GM12878 (cell line): Measurements from ENCODE around the gene LMBR1. TPM values are rescaled to one million over a fixed set of nuclear protein-coding genes. Genes with fewer than 3 reads are reported as not detected.
A peak's percentile ranks its signal among the peaks of the same experiment; 100 is the strongest.

Experiments used
- ATAC-seq: fragments of 200-7000 bp; cut with Tn5 transposase; 3 replicates; pipeline ENCODE4 v1.9.1; 2020; ENCODE audit warnings: mild to moderate bottlenecking, moderate library complexity
- BruUV-seq: library from RNA; stranded (reverse); fragments of 400-500 nt; replicated peaks from 2 replicates; lab custom pipeline; 2021; lab: Mats Ljungman, UMichigan
- CTCF ChIA-PET: fragments of 300-600 bp; sonication (Branson Sonifier 250); formaldehyde crosslinking; extraction: SDS; loops from one replicate; lab custom pipeline; 2021; ENCODE audit warnings: inconsistent platforms; lab: Yijun Ruan, JAX
- POLR2A ChIA-PET: fragments of 350-600 bp; formaldehyde crosslinking; extraction: SDS; loops from one replicate; lab custom pipeline; 2021; ENCODE audit warnings: inconsistent platforms; lab: Charles Lee
- RAD21 ChIA-PET: fragments of 300-600 bp; sonication (Branson Sonifier 250); formaldehyde crosslinking; loops from one replicate; lab custom pipeline; 2023; ENCODE audit warnings: antibody characterized with exemption; ENCODE audit not compliant: unreplicated experiment; lab: Charles Lee
- SMC1A ChIA-PET: fragments of 300-600 bp; sonication (Branson Sonifier 250); formaldehyde crosslinking; loops from one replicate; lab custom pipeline; 2023; ENCODE audit not compliant: unreplicated experiment, uncharacterized antibody; lab: Charles Lee
- DNase-seq: peaks from one replicate; pipeline ENCODE4 v3.0.0-alpha.2; 2011; ENCODE audit warnings: low read depth, low spot score
- FAIRE-seq: peaks from 3 replicates; lab custom pipeline; 2011; peaks lifted over from hg19 to GRCh38; lab: Jason Lieb, UNC
- H2AFZ ChIP-seq: 2 replicates; pipeline ENCODE4 v1.6.0; 2011; ENCODE audit warnings: low read depth, low read length, control low read depth; ENCODE audit not compliant: control insufficient read depth
- H3K27ac ChIP-seq: 2 replicates; pipeline ENCODE4 v1.5.1; 2011; ENCODE audit warnings: control low read depth; ENCODE audit not compliant: control insufficient read depth, insufficient read depth
- H3K27me3 ChIP-seq, 2 experiments: replicated peaks in 1 of 2; 2 replicates each; pipeline versions ENCODE4 v1.6.0 to v1.6.1; 2011; ENCODE audit warnings: low read length in 1 of 2; ENCODE audit not compliant: control insufficient read depth in 2 of 2, insufficient read depth in 2 of 2
- H3K36me3 ChIP-seq, 2 experiments: 2 replicates each; pipeline ENCODE4 v1.5.1; 2011; ENCODE audit warnings: low read length in 1 of 2; ENCODE audit not compliant: control insufficient read depth in 2 of 2, insufficient read depth in 2 of 2
- H3K4me1 ChIP-seq: 2 replicates; pipeline ENCODE4 v1.6.1; 2011; ENCODE audit warnings: mild to moderate bottlenecking, low read length, moderate library complexity, mixed read lengths; ENCODE audit not compliant: control insufficient read depth, insufficient read depth
- H3K4me2 ChIP-seq: 2 replicates; pipeline ENCODE4 v1.6.0; 2011; ENCODE audit warnings: control low read depth; ENCODE audit not compliant: control insufficient read depth, insufficient read depth
- H3K4me3 ChIP-seq: fragments of 200-600 bp; sonication (generic); 2 replicates; pipeline ENCODE4 v1.5.1; 2016
- H3K79me2 ChIP-seq: 2 replicates; pipeline ENCODE4 v1.6.0; 2011; ENCODE audit warnings: low read length; ENCODE audit not compliant: control insufficient read depth, insufficient read depth
- H3K9ac ChIP-seq: 2 replicates; pipeline ENCODE4 v1.8.0; 2011; ENCODE audit warnings: low read length, control low read depth, mixed read lengths; ENCODE audit not compliant: control insufficient read depth, insufficient read depth
- H3K9me3 ChIP-seq: replicated peaks from 3 replicates; pipeline ENCODE4 v1.5.1; 2011; ENCODE audit warnings: mild to moderate bottlenecking, low read length; ENCODE audit not compliant: control insufficient read depth, insufficient read depth
- H4K20me1 ChIP-seq: 2 replicates; pipeline ENCODE4 v1.6.0; 2011; ENCODE audit not compliant: control insufficient read depth, insufficient read depth
- CBX3 ChIP-seq: fragments of 200-600 bp; sonication (generic); IDR thresholded peaks from 2 replicates; pipeline ENCODE4 v1.6.1; 2016; ENCODE audit warnings: low read depth, borderline replicate concordance
- EED ChIP-seq: sonication (generic); IDR thresholded peaks from 2 replicates; pipeline ENCODE4 v1.6.1; 2016; ENCODE audit warnings: antibody characterized with exemption, low read depth
- HDAC6 ChIP-seq: fragments of 200-600 bp; sonication (generic); IDR thresholded peaks from one replicate; pipeline ENCODE4 v1.8.0; 2017; ENCODE audit warnings: antibody characterized with exemption; ENCODE audit not compliant: unreplicated experiment
- IKZF1 ChIP-seq: fragments of 450-650 bp; conservative IDR thresholded peaks from 2 replicates; pipeline ENCODE4 v1.6.1; 2017; ENCODE audit warnings: antibody characterized with exemption, mild to moderate bottlenecking
- IKZF2 ChIP-seq, 2 experiments: fragments of 450-650 bp; IDR thresholded peaks; 2 replicates each; pipeline ENCODE4 v1.6.1; 2017; ENCODE audit warnings: mild to moderate bottlenecking in 2 of 2, moderate library complexity in 2 of 2
- JUNB ChIP-seq: IDR thresholded peaks from 2 replicates; pipeline ENCODE4 v1.6.1; 2016; ENCODE audit warnings: antibody characterized with exemption, mild to moderate bottlenecking
- MAX ChIP-seq: IDR thresholded peaks from 2 replicates; pipeline ENCODE4 v1.6.1; 2012; ENCODE audit warnings: low read depth, low read length, improper control_type of control experiment
- RB1 ChIP-seq: fragments of 450-650 bp; formaldehyde crosslinking; IDR thresholded peaks from 2 replicates; pipeline ENCODE4 v1.6.1; 2017; ENCODE audit warnings: mild to moderate bottlenecking, borderline replicate concordance
- RCOR1 ChIP-seq: conservative IDR thresholded peaks from 2 replicates; pipeline ENCODE4 v1.6.1; 2012; ENCODE audit warnings: low read depth, low read length, improper control_type of control experiment
- RELB ChIP-seq: fragments of 450-650 bp; IDR thresholded peaks from 2 replicates; pipeline ENCODE4 v1.6.1; 2017; ENCODE audit warnings: low read depth, mild to moderate bottlenecking, moderate library complexity
- RUNX3 ChIP-seq: IDR thresholded peaks from 2 replicates; pipeline ENCODE4 v1.6.1; 2012; ENCODE audit warnings: low read length, inconsistent platforms
- YY1 ChIP-seq: IDR thresholded peaks from 2 replicates; pipeline ENCODE4 v1.6.1; 2011; ENCODE audit warnings: low read depth, mild to moderate bottlenecking, low read length
- ZNF384 ChIP-seq: IDR thresholded peaks from 2 replicates; pipeline ENCODE4 v1.6.1; 2012; ENCODE audit warnings: low read depth, mild to moderate bottlenecking, low read length, improper control_type of control experiment, borderline replicate concordance
- WGBS: methylation state at CpG from one replicate; pipeline ENCODE4 v1.1.6; 2016; ENCODE audit warnings: low lambda C conversion rate; ENCODE audit not compliant: insufficient replicate concordance, insufficient coverage; ENCODE audit errors: missing lambda C conversion rate; 5-methylcytosine and 5-hydroxymethylcytosine counted together
- in situ Hi-C: fragments of 300-500 bp; cut with MboI; formaldehyde crosslinking; loops from 9 replicates; pipeline ENCODE4 v1.14.3; 2018; ENCODE audit warnings: mixed read lengths
- intact Hi-C: fragments of 100-400 bp; cut with micrococcal nuclease; formaldehyde crosslinking; loops from one replicate; pipeline ENCODE4 v1.14.2; 2022; ENCODE audit not compliant: unreplicated experiment
- polyA plus RNA-seq, 11 experiments: library from polyadenylated mRNA; depleted of rRNA in 4 of 11; unstranded in 6 of 11; stranded (reverse) in 5 of 11; fragments of >200 nt; fragmentation: Nextera tagmentation in 4 of 11; fragmentation: Illumina TruSeq in 1 of 11; extraction: Ambion mirVana in 4 of 11; extraction: Trizol in 1 of 11; gene quantifications; 1 replicate in 1 of 11; 2 replicates in 10 of 11; pipeline versions ENCODE4 v1.2.1 to v1.2.3, GENCODE V29; 2011 to 2016; ENCODE audit warnings: inconsistent platforms in 2 of 11, missing spikeins in 2 of 11, low read depth in 1 of 11
- total RNA-seq, 4 experiments: library from RNA; depleted of rRNA in 3 of 4; stranded (reverse); fragments of >200 nt in 3 of 4; fragmentation: Illumina TruSeq in 1 of 4; extraction: Trizol in 1 of 4; gene quantifications; 2 replicates each; pipeline versions ENCODE4 v1.2.1 to v1.2.3, GENCODE V29; 2013 to 2021
- TF ChIP-seq, protein P1 (sequence below): IDR thresholded peaks from 2 replicates; pipeline ENCODE4 v1.6.1; 2011; ENCODE audit warnings: borderline replicate concordance, low read depth, mild to moderate bottlenecking, moderate library complexity, low read length; ENCODE audit not compliant: insufficient read depth, poor library complexity, severe bottlenecking

The LMBR1 gene
- total and polyA plus RNA-seq, 10 of the 15 experiments (the other 5 are each of a cell fraction or from before 2014, with no cell fraction given) = 4.0 to 63.5 (median 28.8) TPM

- in situ Hi-C loops = no loop called here
- RAD21 ChIA-PET = no interaction called here
- H3K9me3 ChIP-seq = no peaks in the 10 kb centered on the region
- no peak overlapping the region for H3K4me3 ChIP-seq
- H3K27me3 ChIP-seq = no peaks in the 10 kb centered on the region
- no peaks in the 10 kb centered on the region for H4K20me1 ChIP-seq
- no peak overlapping the region for H2AFZ ChIP-seq
- H3K9ac ChIP-seq = no peak overlapping the region
- 8% methylated on average over 3 of the region's 3 CpGs for WGBS
- FAIRE-seq (no peak), DNase-seq (no peak), ATAC-seq (peak; percentile 52)
- CTCF ChIA-PET = interaction anchor here (0.5 to 1.2 kb wide), 3 partner anchors 10 to 415 kb away, joined by 3 to 5 read pairs (median 3); no protein-coding TSS in a partner anchor
- peaks cover 9% of the 10 kb centered on the region for H3K4me1 ChIP-seq
- 0 out of 2 replicates have a peak overlapping the region, but pooled peaks have one; percentile 33 for H3K4me2 ChIP-seq
- intact Hi-C loops = no loop called here
- H3K79me2 ChIP-seq = no peaks in the 10 kb centered on the region
- peaks cover 2 to 7% of the 10 kb centered on the region in 2 experiments; a peak in 2 of 4 replicates for H3K36me3 ChIP-seq
- TF ChIP-seq RUNX3 (peak; percentile 77), ZNF384 (no peak), JUNB (peak; percentile 64), CBX3 (no peak), RELB (no peak), HDAC6 (no peak), MAX (no peak), IKZF2 (IDR thresholded peaks at IDR 0.05) (peak; percentile 37 to 40; a peak in 3 of 4 replicates), EED (peak; percentile 69), IKZF1 (peak; percentile 29; the same call in 1 of the 2 replicates), RCOR1 (no peak), YY1 (peak; percentile 56; the same call in 1 of the 2 replicates), RB1 (no peak)
- TF ChIP-seq, protein P1, sequence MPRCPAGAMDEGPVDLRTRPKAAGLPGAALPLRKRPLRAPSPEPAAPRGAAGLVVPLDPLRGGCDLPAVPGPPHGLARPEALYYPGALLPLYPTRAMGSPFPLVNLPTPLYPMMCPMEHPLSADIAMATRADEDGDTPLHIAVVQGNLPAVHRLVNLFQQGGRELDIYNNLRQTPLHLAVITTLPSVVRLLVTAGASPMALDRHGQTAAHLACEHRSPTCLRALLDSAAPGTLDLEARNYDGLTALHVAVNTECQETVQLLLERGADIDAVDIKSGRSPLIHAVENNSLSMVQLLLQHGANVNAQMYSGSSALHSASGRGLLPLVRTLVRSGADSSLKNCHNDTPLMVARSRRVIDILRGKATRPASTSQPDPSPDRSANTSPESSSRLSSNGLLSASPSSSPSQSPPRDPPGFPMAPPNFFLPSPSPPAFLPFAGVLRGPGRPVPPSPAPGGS = peak; percentile 13
- POLR2A ChIA-PET = interaction anchor here (0.6 kb wide), 1 partner anchor 21 kb away, joined by 4 read pairs; no protein-coding TSS in a partner anchor
- no TSS peak for BruUV-seq
- no peak overlapping the region for H3K27ac ChIP-seq
- SMC1A ChIA-PET = interaction anchor here (1.4 to 1.6 kb wide), 3 partner anchors 11 to 29 kb away, joined by 4 to 8 read pairs (median 5); no protein-coding TSS in a partner anchor
Measured at GRCh38 chr7:156751319-156751718, 141.7 kb downstream of the LMBR1 start.
